ENCODE data around the gene DNM2. TPM values are rescaled to one million over a fixed set of nuclear protein-coding genes. Genes with fewer than 3 reads are reported as not detected.

The DNM2 gene
- total RNA-seq, 1 donor from 2014 or later = 117 TPM

- Mint-ChIP-seq H3K9me3 (peaks cover 10% of the 10 kb centered on the region), H3K27ac (ENCODE audit: unreplicated experiment) (no peak overlapping the region), H3K4me3 (peak overlapping the region; percentile 11), H3K27me3 (ENCODE audit: low read depth) (no peaks in the 10 kb centered on the region), H3K36me3 (ENCODE audit: low read depth) (peaks cover 14% of the 10 kb centered on the region), H3K4me1 (peaks cover 12% of the 10 kb centered on the region)
- DNase-seq (ENCODE audit: low read depth, low spot score) = no peak
- no peak for TF ChIP-seq CTCF (conservative IDR thresholded peaks at IDR 0.05)
Measured at GRCh38 chr19:10736916-10737551, 19.2 kb downstream of the DNM2 start.

- TF ChIP-seq CTCF (conservative IDR thresholded peaks at IDR 0.05) = no peak
- H3K27me3 Mint-ChIP-seq (ENCODE audit: low read depth) = no peaks in the 10 kb centered on the region
- H3K4me1 Mint-ChIP-seq = peaks cover 12% of the 10 kb centered on the region
- H3K36me3 Mint-ChIP-seq (ENCODE audit: low read depth) = peaks cover 14% of the 10 kb centered on the region
- H3K9me3 Mint-ChIP-seq = peaks cover 10% of the 10 kb centered on the region
- no peak for DNase-seq (ENCODE audit: low read depth, low spot score)
- H3K4me3 Mint-ChIP-seq = no peak overlapping the region
- H3K27ac Mint-ChIP-seq (ENCODE audit: unreplicated experiment) = peak overlapping the region; percentile 71
Measured at GRCh38 chr19:10737722-10738121, 19.8 kb downstream of the DNM2 start.

- Mint-ChIP-seq H3K9me3 (peaks cover 10% of the 10 kb centered on the region), H3K4me1 (peaks cover 25% of the 10 kb centered on the region), H3K27ac (ENCODE audit: unreplicated experiment) (no peak overlapping the region), H3K27me3 (ENCODE audit: low read depth) (no peaks in the 10 kb centered on the region), H3K4me3 (no peak overlapping the region), H3K36me3 (ENCODE audit: low read depth) (peaks cover 14% of the 10 kb centered on the region)
- no peak for DNase-seq (ENCODE audit: low read depth, low spot score)
- TF ChIP-seq CTCF (conservative IDR thresholded peaks at IDR 0.05) = no peak
Measured at GRCh38 chr19:10740798-10741197, 22.9 kb downstream of the DNM2 start.

GRCh38 chr19:10742476-10742875 is 24.6 kb downstream of the DNM2 start:
- Mint-ChIP-seq H3K9me3 (peaks cover 10% of the 10 kb centered on the region), H3K4me3 (no peak overlapping the region), H3K36me3 (ENCODE audit: low read depth) (peaks cover 14% of the 10 kb centered on the region), H3K4me1 (peaks cover 13% of the 10 kb centered on the region), H3K27ac (ENCODE audit: unreplicated experiment) (no peak overlapping the region), H3K27me3 (ENCODE audit: low read depth) (no peaks in the 10 kb centered on the region)
- no peak for TF ChIP-seq CTCF (conservative IDR thresholded peaks at IDR 0.05)
- DNase-seq (ENCODE audit: low read depth, low spot score) = no peak

GRCh38 chr19:10744253-10744798 is 26.4 kb downstream of the DNM2 start:
- TF ChIP-seq CTCF (conservative IDR thresholded peaks at IDR 0.05) = no peak
- H3K9me3 Mint-ChIP-seq = peaks cover 10% of the 10 kb centered on the region
- H3K27ac Mint-ChIP-seq (ENCODE audit: unreplicated experiment) = no peak overlapping the region
- peaks cover 8% of the 10 kb centered on the region for H3K36me3 Mint-ChIP-seq (ENCODE audit: low read depth)
- H3K27me3 Mint-ChIP-seq (ENCODE audit: low read depth) = no peaks in the 10 kb centered on the region
- no peak for DNase-seq (ENCODE audit: low read depth, low spot score)
- H3K4me1 Mint-ChIP-seq = peaks cover 13% of the 10 kb centered on the region
- H3K4me3 Mint-ChIP-seq = no peak overlapping the region
